Neuronal stem cell (in vitro differentiated cells): Measurements from ENCODE around the gene SCYGR3. TPM values are rescaled to one million over a fixed set of nuclear protein-coding genes. Genes with fewer than 3 reads are reported as not detected.

ENCODE experiments used
- DNase-seq: peaks from one replicate; pipeline ENCODE4 v3.0.0-alpha.2; 2013; ENCODE audit warnings: low spot score
- H2AFZ ChIP-seq: one replicate; pipeline ENCODE4 v1.6.1; 2013; ENCODE audit warnings: mild to moderate bottlenecking, low read length, inconsistent platforms
- H2AK5ac ChIP-seq: 2 replicates; pipeline ENCODE4 v1.6.1; 2013; ENCODE audit warnings: low read depth, mild to moderate bottlenecking, inconsistent platforms, low read length, moderate library complexity, mixed read lengths
- H2BK120ac ChIP-seq: 2 replicates; pipeline ENCODE4 v1.6.1; 2013; ENCODE audit warnings: low read depth, mild to moderate bottlenecking, inconsistent platforms, low read length, moderate library complexity, mixed read lengths
- H2BK12ac ChIP-seq: one replicate; pipeline ENCODE4 v1.6.1; 2013; ENCODE audit warnings: low read length, inconsistent platforms
- H2BK15ac ChIP-seq: 2 replicates; pipeline ENCODE4 v1.6.1; 2013; ENCODE audit warnings: mild to moderate bottlenecking, low read length, inconsistent platforms, mixed read lengths
- H2BK5ac ChIP-seq: one replicate; pipeline ENCODE4 v1.6.1; 2013; ENCODE audit warnings: inconsistent platforms, mild to moderate bottlenecking, low read length, moderate library complexity
- H3K14ac ChIP-seq: one replicate; pipeline ENCODE4 v1.6.1; 2013; ENCODE audit warnings: low read length, inconsistent platforms
- H3K18ac ChIP-seq: 2 replicates; pipeline ENCODE4 v1.6.1; 2013; ENCODE audit warnings: low read length, inconsistent platforms
- H3K23ac ChIP-seq: 2 replicates; pipeline ENCODE4 v1.6.1; 2013; ENCODE audit warnings: low read depth, mild to moderate bottlenecking, mixed read lengths, low read length, inconsistent platforms; ENCODE audit not compliant: poor library complexity
- H3K27ac ChIP-seq: replicated peaks from 3 replicates; pipeline ENCODE4 v1.5.1; 2013; ENCODE audit warnings: low read length, inconsistent platforms
- H3K27me3 ChIP-seq, 3 experiments: 2 replicates each; pipeline ENCODE4 v1.6.1; 2013; ENCODE audit warnings: low read length in 3 of 3, mild to moderate bottlenecking in 2 of 3, inconsistent platforms in 1 of 3, low read depth in 1 of 3, mixed read lengths in 1 of 3, moderate library complexity in 1 of 3; ENCODE audit not compliant: control insufficient read depth in 3 of 3, insufficient read depth in 3 of 3
- H3K36me3 ChIP-seq, 2 donors: replicated peaks in 1 of 2; 2 replicates each; pipeline ENCODE4 v1.6.1; 2013; ENCODE audit warnings: low read length in 2 of 2; ENCODE audit not compliant: control insufficient read depth in 2 of 2, insufficient read depth in 2 of 2
- H3K4ac ChIP-seq: 2 replicates; pipeline ENCODE4 v1.6.1; 2013; ENCODE audit warnings: inconsistent platforms, mild to moderate bottlenecking, low read length, moderate library complexity
- H3K4me1 ChIP-seq, 2 donors: 1 replicate in 1 of 2; 2 replicates in 1 of 2; pipeline ENCODE4 v1.6.1; 2013; ENCODE audit warnings: low read length in 2 of 2, low read depth in 1 of 2; ENCODE audit not compliant: control insufficient read depth in 2 of 2, insufficient read depth in 1 of 2
- H3K4me2 ChIP-seq: one replicate; pipeline ENCODE4 v1.6.1; 2013; ENCODE audit warnings: mild to moderate bottlenecking, low read length, inconsistent platforms; ENCODE audit not compliant: insufficient read depth, poor library complexity, severe bottlenecking
- H3K4me3 ChIP-seq, 2 donors: 2 replicates each; pipeline ENCODE4 v1.5.1; 2013; ENCODE audit warnings: low read length in 2 of 2, mild to moderate bottlenecking in 2 of 2, inconsistent platforms in 1 of 2, moderate library complexity in 1 of 2
- H3K79me1 ChIP-seq: one replicate; pipeline ENCODE4 v1.6.1; 2013; ENCODE audit warnings: low read depth, mild to moderate bottlenecking, inconsistent platforms, low read length, moderate library complexity
- H3K9ac ChIP-seq: one replicate; pipeline ENCODE4 v1.6.1; 2013; ENCODE audit warnings: mild to moderate bottlenecking, low read depth, low read length, inconsistent platforms; ENCODE audit not compliant: poor library complexity
- H3K9me3 ChIP-seq, 2 donors: replicated peaks in 1 of 2; 2 replicates each; pipeline versions ENCODE3 to v1.6.1; 2013; ENCODE audit warnings: low read length in 2 of 2, mild to moderate bottlenecking in 2 of 2, inconsistent platforms in 1 of 2, low read depth in 1 of 2, mixed read lengths in 1 of 2, moderate library complexity in 1 of 2; ENCODE audit not compliant: control insufficient read depth in 2 of 2, insufficient read depth in 1 of 2
- H4K8ac ChIP-seq: one replicate; pipeline ENCODE4 v1.6.1; 2013; ENCODE audit warnings: low read depth, mild to moderate bottlenecking, inconsistent platforms, low read length, moderate library complexity
- H4K91ac ChIP-seq: one replicate; pipeline ENCODE4 v1.6.1; 2013; ENCODE audit warnings: low read length, low read depth, mild to moderate bottlenecking, inconsistent platforms; ENCODE audit not compliant: poor library complexity
- WGBS, 2 donors: extraction: QIAGEN DNeasy Blood & Tissue Kit; methylation state at CpG; one replicate each; pipeline ENCODE4 v1.1.7; 2013; ENCODE audit warnings: missing lambda C conversion rate in 2 of 2, mixed read lengths in 1 of 2; ENCODE audit not compliant: insufficient read length in 2 of 2, insufficient replicate concordance in 1 of 2; ENCODE audit errors: extremely low coverage in 2 of 2; 5-methylcytosine and 5-hydroxymethylcytosine counted together
- polyA plus RNA-seq, 2 experiments: library from polyadenylated mRNA; stranded (reverse); fragments of 200-250 nt; gene quantifications; one replicate each; pipeline ENCODE4 v1.2.3, GENCODE V29; 2013

The SCYGR3 gene, protein sequence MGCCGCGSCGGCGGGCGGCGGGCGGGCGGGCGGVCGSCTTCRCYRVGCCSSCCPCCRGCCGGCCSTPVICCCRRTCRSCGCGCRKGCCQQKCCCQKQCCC
- not detected for polyA plus RNA-seq (2013, experiment 1 of 2)
- polyA plus RNA-seq (2013, experiment 2 of 2), result not detected

DNA sequence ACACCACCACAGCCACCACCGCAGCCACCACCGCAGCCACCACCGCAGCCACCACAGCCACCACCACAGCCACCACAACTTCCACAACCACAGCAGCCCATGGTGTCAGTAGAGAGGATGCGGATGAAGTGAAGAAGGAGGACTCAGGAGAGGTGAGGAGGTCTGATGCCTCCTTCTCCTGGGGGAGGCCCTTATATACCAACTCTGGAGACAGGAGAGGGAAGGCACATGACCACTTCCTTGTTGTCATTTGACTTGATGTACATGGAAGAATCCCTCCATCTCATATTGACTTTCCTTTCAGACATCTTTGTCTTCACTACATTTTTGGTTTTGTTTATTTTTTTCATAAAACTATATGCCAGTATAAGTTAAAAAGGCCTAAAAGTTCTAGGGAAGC is at the start of gene SCYGR3:
Gene SCYGR3, minus strand, starts transcription at position 101 of the 400 bp plus-strand sequence. Its CDS starts 0 bp downstream, at position 101.
- Histone ChIP-seq H3K14ac (no peak within 1 kb of the TSS), H4K91ac (no peak within 1 kb of the TSS), H3K4me1 (no peaks in the 10 kb centered on the region), H3K9ac (no peak within 1 kb of the TSS), H3K4ac (no peak within 1 kb of the TSS), H3K23ac (no peak within 1 kb of the TSS), H3K27me3 (no peaks in the 10 kb centered on the region), H2AK5ac (no peak within 1 kb of the TSS), H3K18ac (no peak within 1 kb of the TSS), H3K4me2 (no peak within 1 kb of the TSS), H2BK12ac (no peak within 1 kb of the TSS), H2AFZ (no peak within 1 kb of the TSS), H3K4me3 (peak within 1 kb of the TSS in 1 of 2 donors; percentile 44), H2BK15ac (no peak within 1 kb of the TSS), H4K8ac (no peak within 1 kb of the TSS), H2BK5ac (no peak within 1 kb of the TSS), H3K9me3 (no peaks in the 10 kb centered on the region), H3K27ac (no peak within 1 kb of the TSS), H3K79me1 (no peaks in the 10 kb centered on the region), H3K36me3 (no peaks in the 10 kb centered on the region), H2BK120ac (no peak within 1 kb of the TSS)
- DNase-seq, result no peak
- no CpG with 5 or more reads among the region's 4 CpGs for WGBS, 2 donors

DNA sequence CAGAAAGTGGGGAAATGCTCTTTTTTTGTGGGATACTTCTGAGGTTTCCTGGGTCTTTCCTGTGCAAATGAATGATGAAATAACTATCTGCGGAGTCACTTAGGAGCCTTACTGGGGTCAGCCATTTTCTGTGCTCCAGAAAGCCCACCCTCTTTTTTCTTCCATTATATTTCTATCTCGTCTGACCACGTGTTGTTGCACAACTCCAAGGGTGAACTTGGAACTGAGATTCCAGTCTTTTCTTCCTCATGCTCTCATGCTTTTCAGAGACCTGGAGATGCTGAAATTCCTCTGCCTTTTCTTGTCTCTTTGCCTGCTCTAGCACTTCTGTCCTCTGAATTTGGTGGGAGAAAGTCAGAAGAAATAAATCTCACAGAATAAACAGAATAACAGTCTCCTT is 47.2 kb upstream of the SCYGR3 start:
- Histone ChIP-seq H2BK120ac (no peak overlapping the region), H3K14ac (no peak overlapping the region), H3K36me3 (no peaks in the 10 kb centered on the region), H2BK15ac (no peak overlapping the region), H3K9me3 (no peaks in the 10 kb centered on the region), H3K18ac (no peak overlapping the region), H2AFZ (no peak overlapping the region), H3K27ac (no peak overlapping the region), H3K4ac (no peak overlapping the region), H3K4me3 (no peak overlapping the region), H3K9ac (no peak overlapping the region), H3K23ac (no peak overlapping the region), H4K91ac (no peak overlapping the region), H3K27me3 (no peaks in the 10 kb centered on the region), H2BK5ac (no peak overlapping the region), H3K4me1 (peaks cover 5 to 6% of the 10 kb centered on the region in 2 donors), H4K8ac (no peak overlapping the region), H3K4me2 (no peak overlapping the region), H2AK5ac (no peak overlapping the region), H3K79me1 (no peaks in the 10 kb centered on the region), H2BK12ac (no peak overlapping the region)
- DNase-seq, result no peak
- WGBS, 2 donors, result no CpG with 5 or more reads among the region's 3 CpGs

DNA sequence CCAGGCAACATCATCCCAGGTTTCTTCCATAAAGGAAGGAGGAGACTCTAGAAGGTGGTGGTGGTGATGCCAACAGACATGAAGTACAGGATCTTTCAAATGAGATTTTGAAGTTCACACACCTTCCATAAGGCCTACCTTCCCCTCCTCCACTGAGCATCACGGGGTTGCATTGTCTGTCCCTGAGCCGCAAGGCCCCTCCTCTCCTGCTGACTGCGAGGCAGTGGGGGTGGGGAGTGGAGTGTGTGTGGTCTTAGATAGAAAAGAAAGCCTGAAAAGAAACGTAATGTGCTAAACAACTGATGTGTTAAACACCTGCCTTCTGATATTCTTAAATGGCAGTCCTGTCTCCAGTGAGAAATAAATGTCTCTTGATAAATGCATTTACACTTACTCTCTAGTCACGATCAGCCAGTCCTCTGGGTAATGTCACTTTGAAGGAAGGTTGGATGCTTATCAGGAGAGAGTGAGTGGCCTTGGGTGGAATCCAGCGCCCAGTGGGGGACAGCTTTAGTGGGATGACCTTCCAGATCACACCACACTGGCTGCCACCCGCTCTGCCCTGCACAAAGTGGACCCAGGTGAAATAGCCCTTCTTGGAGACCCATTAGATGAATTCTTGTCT is 46.5 kb upstream of the SCYGR3 start:
- no peak overlapping the region for H2BK15ac ChIP-seq
- DNase-seq, result peak; percentile 15
- H3K36me3 ChIP-seq, result no peaks in the 10 kb centered on the region
- no peak overlapping the region for H3K4ac ChIP-seq
- no peaks in the 10 kb centered on the region for H3K27me3 ChIP-seq
- no peaks in the 10 kb centered on the region for H3K79me1 ChIP-seq
- H3K14ac ChIP-seq, result no peak overlapping the region
- H3K27ac ChIP-seq, result no peak overlapping the region
- no peak overlapping the region for H2BK12ac ChIP-seq
- no peak overlapping the region for H2AK5ac ChIP-seq
- no peak overlapping the region for H4K8ac ChIP-seq
- H3K18ac ChIP-seq, result peak overlapping the region; percentile 52
- no peak overlapping the region for H3K9ac ChIP-seq
- no peak overlapping the region for H4K91ac ChIP-seq
- no peak overlapping the region for H3K23ac ChIP-seq
- H3K9me3 ChIP-seq, result no peaks in the 10 kb centered on the region
- no peak overlapping the region for H2BK120ac ChIP-seq
- peak overlapping the region; percentile 24 for H3K4me2 ChIP-seq
- peak overlapping the region; percentile 72 for H2AFZ ChIP-seq
- H2BK5ac ChIP-seq, result no peak overlapping the region
- H3K4me1 ChIP-seq, result peaks cover 5 to 6% of the 10 kb centered on the region in 2 donors
- WGBS, 2 donors, result no CpG with 5 or more reads among the region's 7 CpGs
- H3K4me3 ChIP-seq, result no peak overlapping the region

DNA sequence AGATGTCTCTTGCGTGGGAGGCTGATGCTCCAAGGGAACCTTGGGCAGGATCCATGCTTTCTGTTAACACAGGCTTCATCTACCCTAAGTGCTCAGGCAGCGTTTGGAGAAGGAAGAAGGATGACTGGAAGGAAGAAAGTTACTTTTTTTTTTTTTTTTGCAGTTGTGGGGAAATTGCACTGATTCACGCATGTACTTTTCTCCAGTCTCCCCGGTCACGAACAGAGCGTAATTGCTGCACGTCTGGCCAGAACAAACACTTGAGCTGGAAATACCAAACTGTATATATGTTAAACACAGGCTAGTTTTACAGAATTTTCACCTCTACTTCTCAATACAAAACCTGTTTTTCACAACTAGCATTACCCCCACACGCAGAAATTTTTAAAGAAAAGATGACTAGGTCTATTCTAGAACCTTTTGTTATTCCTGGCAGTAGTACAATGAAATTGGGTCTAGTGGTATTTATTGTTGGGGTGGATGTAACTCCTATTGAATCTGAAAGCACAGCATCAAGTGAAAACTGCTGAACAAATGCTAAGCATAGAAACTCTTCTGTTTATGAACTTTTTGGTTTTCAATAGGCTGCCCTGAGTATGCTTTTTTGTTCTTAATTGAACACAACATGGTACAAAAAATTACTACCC is 42.7 kb upstream of the SCYGR3 start:
- H3K9me3 ChIP-seq, result no peaks in the 10 kb centered on the region
- no peak overlapping the region for H3K9ac ChIP-seq
- no peak overlapping the region for H2AFZ ChIP-seq
- H2BK15ac ChIP-seq, result no peak overlapping the region
- H4K8ac ChIP-seq, result no peak overlapping the region
- peaks cover 5 to 6% of the 10 kb centered on the region in 2 donors for H3K4me1 ChIP-seq
- H4K91ac ChIP-seq, result no peak overlapping the region
- H3K23ac ChIP-seq, result no peak overlapping the region
- no peak overlapping the region for H2BK12ac ChIP-seq
- no peak overlapping the region for H2BK120ac ChIP-seq
- no CpG with 5 or more reads among the region's 8 CpGs for WGBS, 2 donors
- no peak overlapping the region for H3K4me3 ChIP-seq
- H3K4me2 ChIP-seq, result no peak overlapping the region
- H2AK5ac ChIP-seq, result no peak overlapping the region
- no peak overlapping the region for H2BK5ac ChIP-seq
- H3K4ac ChIP-seq, result no peak overlapping the region
- no peaks in the 10 kb centered on the region for H3K79me1 ChIP-seq
- DNase-seq, result no peak
- H3K18ac ChIP-seq, result no peak overlapping the region
- H3K27ac ChIP-seq, result no peak overlapping the region
- no peak overlapping the region for H3K14ac ChIP-seq
- H3K36me3 ChIP-seq, result no peaks in the 10 kb centered on the region
- no peaks in the 10 kb centered on the region for H3K27me3 ChIP-seq
